A549 (cell line): ENCODE measurements around the gene SLC23A3. TPM values are rescaled to one million over a fixed set of nuclear protein-coding genes. Genes with fewer than 3 reads are reported as not detected.

Source experiments
- ATAC-seq, 2 experiments: fragments of 200-7000 bp in 1 of 2; fragments of >200 bp in 1 of 2; cut with Nextera tagmentation in 1 of 2; cut with Tn5 transposase in 1 of 2; 3 replicates each; pipeline versions ENCODE4 v1.8.0 to v1.9.1; 2018 to 2020; ENCODE audit warnings: mild to moderate bottlenecking in 1 of 2, moderate library complexity in 1 of 2
- CTCF ChIA-PET: fragments of 300-600 bp; sonication (Branson Sonifier 250); formaldehyde crosslinking; extraction: SDS; loops from one replicate; lab custom pipeline; 2021; ENCODE audit warnings: antibody characterized with exemption, inconsistent platforms; lab: Yijun Ruan, JAX
- POLR2A ChIA-PET: fragments of 350-600 bp; formaldehyde crosslinking; extraction: SDS; loops from one replicate; lab custom pipeline; 2021; ENCODE audit warnings: antibody characterized with exemption, inconsistent platforms; lab: Yijun Ruan, JAX
- DNase-seq, 2 experiments: peaks; one replicate each; pipeline versions ENCODE4 v3.0.0 to v3.0.0-alpha.2; 2011 to 2016; ENCODE audit warnings: low read depth in 1 of 2, low spot score in 1 of 2
- FAIRE-seq: peaks from 2 replicates; lab custom pipeline; 2011; peaks lifted over from hg19 to GRCh38; lab: Jason Lieb, UNC
- H3K27ac ChIP-seq, 2 experiments: fragments of >200 bp; sonication (Bioruptor Twin); formaldehyde crosslinking; 3 replicates each; pipeline ENCODE4 v1.5.1; 2016 to 2017
- H3K4me1 ChIP-seq: fragments of >200 bp; sonication (Bioruptor Twin); formaldehyde crosslinking; 3 replicates; pipeline ENCODE4 v1.6.1; 2016
- H3K4me2 ChIP-seq: fragments of >200 bp; sonication (Bioruptor Twin); formaldehyde crosslinking; 3 replicates; pipeline ENCODE4 v1.6.1; 2016
- H3K4me3 ChIP-seq: fragments of >200 bp; sonication (Bioruptor Twin); formaldehyde crosslinking; 3 replicates; pipeline ENCODE4 v1.5.1; 2016
- H3K9me3 ChIP-seq: fragments of >200 bp; sonication (Bioruptor Twin); formaldehyde crosslinking; 3 replicates; pipeline ENCODE4 v1.6.1; 2016
- CEBPB ChIP-seq, 2 experiments: fragments of >200 bp in 1 of 2; sonication (Bioruptor Twin) in 1 of 2; formaldehyde crosslinking in 1 of 2; IDR thresholded peaks; 2 replicates each; pipeline ENCODE4 v1.6.1; 2012 to 2016
- CHD2 ChIP-seq: fragments of 150-350 bp; IDR thresholded peaks from 2 replicates; pipeline ENCODE4 v1.6.1; 2014; ENCODE audit warnings: low read length; ENCODE audit not compliant: partially characterized antibody
- CHD4 ChIP-seq: fragments of 200-600 bp; sonication (generic); IDR thresholded peaks from 2 replicates; pipeline ENCODE4 v1.6.1; 2016; ENCODE audit warnings: antibody characterized with exemption, mild to moderate bottlenecking, borderline replicate concordance
- EHF ChIP-seq: fragments of 250-450 bp; sonication (Bioruptor Pico); IDR thresholded peaks from 2 replicates; pipeline ENCODE4 v1.5.0; 2020; ENCODE audit warnings: mild to moderate bottlenecking
- FOXS1 ChIP-seq: fragments of 250-450 bp; sonication (Bioruptor Pico); IDR thresholded peaks from 2 replicates; pipeline ENCODE4 v1.5.0; 2020; ENCODE audit warnings: mild to moderate bottlenecking, moderate library complexity
- GATA3 ChIP-seq: IDR thresholded peaks from 2 replicates; pipeline ENCODE4 v1.6.1; 2012; ENCODE audit warnings: borderline replicate concordance
- HOXB13 ChIP-seq: fragments of 250-450 bp; sonication (Bioruptor Pico); IDR thresholded peaks from 2 replicates; pipeline ENCODE4 v1.5.0; 2020; ENCODE audit warnings: low read depth, mild to moderate bottlenecking, moderate library complexity
- JUNB ChIP-seq: fragments of >200 bp; sonication (Bioruptor Twin); formaldehyde crosslinking; IDR thresholded peaks from 2 replicates; pipeline ENCODE4 v1.6.1; 2016
- KDM5A ChIP-seq: fragments of 200-600 bp; sonication (generic); IDR thresholded peaks from 2 replicates; pipeline ENCODE4 v1.6.1; 2016; ENCODE audit warnings: antibody characterized with exemption, mild to moderate bottlenecking
- MAFK ChIP-seq: fragments of 450-650 bp; IDR thresholded peaks from 2 replicates; pipeline ENCODE4 v1.6.1; 2014; ENCODE audit not compliant: partially characterized antibody
- NFE2L2 ChIP-seq: fragments of 150-350 bp; conservative IDR thresholded peaks from 2 replicates; pipeline ENCODE4 v1.6.1; 2014; ENCODE audit warnings: low read length
- NPAS2 ChIP-seq: fragments of 250-450 bp; sonication (Bioruptor Pico); IDR thresholded peaks from 2 replicates; pipeline ENCODE4 v1.8.0; 2022; ENCODE audit warnings: mild to moderate bottlenecking, moderate library complexity, borderline replicate concordance
- POLR2A ChIP-seq: IDR thresholded peaks from 2 replicates; pipeline ENCODE4 v1.6.1; 2012; ENCODE audit warnings: mild to moderate bottlenecking, low read length
- POLR2AphosphoS2 ChIP-seq: conservative IDR thresholded peaks from 2 replicates; pipeline ENCODE4 v1.6.1; 2012; ENCODE audit warnings: low read length, improper control_type of control experiment, inconsistent platforms
- RARB ChIP-seq: fragments of 250-450 bp; sonication (Bioruptor Pico); IDR thresholded peaks from 2 replicates; pipeline ENCODE4 v1.8.0; 2021; ENCODE audit warnings: mild to moderate bottlenecking, moderate library complexity
- RCOR1 ChIP-seq: fragments of 150-350 bp; IDR thresholded peaks from 2 replicates; pipeline ENCODE4 v1.6.1; 2014; ENCODE audit warnings: antibody characterized with exemption, low read length, low read depth
- SMC3 ChIP-seq: fragments of >200 bp; sonication (Bioruptor Twin); formaldehyde crosslinking; IDR thresholded peaks from 3 replicates; pipeline ENCODE4 v1.6.1; 2018; ENCODE audit warnings: inconsistent platforms
- ZNF302 ChIP-seq: fragments of 250-450 bp; sonication (Bioruptor Pico); IDR thresholded peaks from 2 replicates; pipeline ENCODE4 v1.9.0; 2021; ENCODE audit warnings: inconsistent platforms, mild to moderate bottlenecking, moderate library complexity
- WGBS: methylation state at CpG from one replicate; pipeline ENCODE4 v1.1.6; 2017; ENCODE audit errors: missing lambda C conversion rate; 5-methylcytosine and 5-hydroxymethylcytosine counted together
- polyA plus RNA-seq, 4 experiments: library from polyadenylated mRNA; depleted of rRNA in 3 of 4; stranded (reverse); fragments of >200 nt; fragmentation: RNase III in 1 of 4; extraction: RNeasy Plus Mini Kit Qiagen cat#74134 plus additional on column Dnase treatment in 1 of 4; gene quantifications; 2 replicates in 3 of 4; 3 replicates in 1 of 4; pipeline ENCODE4 v1.2.3, GENCODE V29; 2011 to 2017
- TF ChIP-seq, protein P1 (sequence below): fragments of 450-650 bp; IDR thresholded peaks from 2 replicates; pipeline ENCODE4 v1.6.1; 2014; ENCODE audit warnings: antibody characterized with exemption
- TF ChIP-seq, protein P2 (sequence below): fragments of 200-600 bp; sonication (generic); IDR thresholded peaks from 2 replicates; pipeline ENCODE4 v1.6.1; 2016; ENCODE audit warnings: antibody characterized with exemption, mild to moderate bottlenecking, moderate library complexity
- TF ChIP-seq, protein P3 (sequence below): fragments of >200 bp; sonication (Bioruptor Twin); formaldehyde crosslinking; IDR thresholded peaks from 3 replicates; pipeline ENCODE4 v1.5.1; 2016

The SLC23A3 gene
- polyA plus RNA-seq, 2 of the 4 experiments (the other 2 are of a cell fraction), result 0.39 to 0.90 TPM

DNA sequence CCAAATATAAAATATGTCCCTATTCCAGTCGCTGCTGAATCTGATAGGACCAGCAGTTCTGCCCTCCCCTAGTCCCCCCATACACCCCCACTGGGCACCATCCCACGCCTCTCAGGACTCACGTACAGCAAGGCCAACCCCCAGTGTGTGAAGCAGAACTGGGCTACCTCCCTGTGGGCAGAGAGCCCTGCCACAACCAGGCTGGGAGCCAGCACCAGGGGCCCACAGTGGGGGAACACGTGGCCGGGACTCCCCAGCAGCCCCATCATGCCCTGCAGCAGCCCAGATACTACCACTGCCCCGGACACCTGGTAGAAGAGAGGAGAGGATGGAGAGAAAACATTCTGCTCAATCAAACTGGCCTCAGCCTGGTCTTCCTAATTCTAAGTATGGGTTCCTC is 1.3 kb downstream of the SLC23A3 start:
- 69% methylated on average over 5 of the region's 6 CpGs for WGBS

DNA sequence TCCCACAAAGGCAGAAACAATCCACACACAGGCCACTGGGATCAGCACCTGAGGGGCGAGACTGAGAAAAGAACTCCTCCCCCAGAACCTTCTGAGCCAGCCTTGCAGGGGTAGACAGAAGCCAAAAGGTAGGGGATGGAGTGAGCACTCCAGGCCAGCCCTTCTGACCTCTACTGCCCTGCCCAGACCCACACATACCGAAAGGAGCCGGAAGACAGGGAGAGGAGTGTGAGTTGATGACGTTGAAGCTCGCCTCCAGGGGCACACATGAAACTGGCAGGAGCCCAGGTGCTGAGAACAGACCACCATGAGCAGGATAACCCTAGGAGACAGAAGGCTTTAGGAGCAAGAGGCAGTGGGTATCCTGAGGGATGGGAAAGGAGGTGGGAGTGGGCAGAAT is 1.8 kb downstream of the SLC23A3 start:
- 76% methylated on average over 5 of the region's 5 CpGs for WGBS
- no peak overlapping the region for H3K27ac ChIP-seq
- H3K4me1 ChIP-seq, result no peaks in the 10 kb centered on the region
- no peak overlapping the region for H3K4me2 ChIP-seq
- ChIA-PET POLR2A (no interaction called here), CTCF (interaction anchor here (1.3 to 10.6 kb wide), 2 partner anchors 109 to 129 kb away, joined by 5 to 177 read pairs; no protein-coding TSS in a partner anchor)
- H3K9me3 ChIP-seq, result no peaks in the 10 kb centered on the region
- no peak for TF ChIP-seq POLR2A
- TF ChIP-seq EHF (CRISPR knock-in tag), result no peak
- TF ChIP-seq GATA3, result no peak
- TF ChIP-seq, protein P1, sequence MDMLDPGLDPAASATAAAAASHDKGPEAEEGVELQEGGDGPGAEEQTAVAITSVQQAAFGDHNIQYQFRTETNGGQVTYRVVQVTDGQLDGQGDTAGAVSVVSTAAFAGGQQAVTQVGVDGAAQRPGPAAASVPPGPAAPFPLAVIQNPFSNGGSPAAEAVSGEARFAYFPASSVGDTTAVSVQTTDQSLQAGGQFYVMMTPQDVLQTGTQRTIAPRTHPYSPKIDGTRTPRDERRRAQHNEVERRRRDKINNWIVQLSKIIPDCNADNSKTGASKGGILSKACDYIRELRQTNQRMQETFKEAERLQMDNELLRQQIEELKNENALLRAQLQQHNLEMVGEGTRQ, result no peak
- TF ChIP-seq POLR2AphosphoS2, result no peak
- TF ChIP-seq CHD4, result no peak
- TF ChIP-seq, protein P2, sequence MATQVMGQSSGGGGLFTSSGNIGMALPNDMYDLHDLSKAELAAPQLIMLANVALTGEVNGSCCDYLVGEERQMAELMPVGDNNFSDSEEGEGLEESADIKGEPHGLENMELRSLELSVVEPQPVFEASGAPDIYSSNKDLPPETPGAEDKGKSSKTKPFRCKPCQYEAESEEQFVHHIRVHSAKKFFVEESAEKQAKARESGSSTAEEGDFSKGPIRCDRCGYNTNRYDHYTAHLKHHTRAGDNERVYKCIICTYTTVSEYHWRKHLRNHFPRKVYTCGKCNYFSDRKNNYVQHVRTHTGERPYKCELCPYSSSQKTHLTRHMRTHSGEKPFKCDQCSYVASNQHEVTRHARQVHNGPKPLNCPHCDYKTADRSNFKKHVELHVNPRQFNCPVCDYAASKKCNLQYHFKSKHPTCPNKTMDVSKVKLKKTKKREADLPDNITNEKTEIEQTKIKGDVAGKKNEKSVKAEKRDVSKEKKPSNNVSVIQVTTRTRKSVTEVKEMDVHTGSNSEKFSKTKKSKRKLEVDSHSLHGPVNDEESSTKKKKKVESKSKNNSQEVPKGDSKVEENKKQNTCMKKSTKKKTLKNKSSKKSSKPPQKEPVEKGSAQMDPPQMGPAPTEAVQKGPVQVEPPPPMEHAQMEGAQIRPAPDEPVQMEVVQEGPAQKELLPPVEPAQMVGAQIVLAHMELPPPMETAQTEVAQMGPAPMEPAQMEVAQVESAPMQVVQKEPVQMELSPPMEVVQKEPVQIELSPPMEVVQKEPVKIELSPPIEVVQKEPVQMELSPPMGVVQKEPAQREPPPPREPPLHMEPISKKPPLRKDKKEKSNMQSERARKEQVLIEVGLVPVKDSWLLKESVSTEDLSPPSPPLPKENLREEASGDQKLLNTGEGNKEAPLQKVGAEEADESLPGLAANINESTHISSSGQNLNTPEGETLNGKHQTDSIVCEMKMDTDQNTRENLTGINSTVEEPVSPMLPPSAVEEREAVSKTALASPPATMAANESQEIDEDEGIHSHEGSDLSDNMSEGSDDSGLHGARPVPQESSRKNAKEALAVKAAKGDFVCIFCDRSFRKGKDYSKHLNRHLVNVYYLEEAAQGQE, result no peak
- TF ChIP-seq HOXB13 (CRISPR knock-in tag), result no peak
- TF ChIP-seq ZNF302 (CRISPR knock-in tag), result no peak
- TF ChIP-seq RARB (CRISPR knock-in tag), result no peak
- TF ChIP-seq CEBPB (IDR thresholded peaks at IDR 0.05), result no peak
- TF ChIP-seq CHD2, result no peak
- no peak for TF ChIP-seq MAFK
- TF ChIP-seq, all 56 proteins: peak for 0
- no peak for FAIRE-seq
- no peak for ATAC-seq
- DNase-seq, result no peak
- H3K4me3 ChIP-seq, result no peak overlapping the region

More for the DNA sequence above, 1.3 kb downstream of the SLC23A3 start:
- no peak for DNase-seq
- ChIA-PET POLR2A (no interaction called here), CTCF (interaction anchor here (10.6 kb wide), 1 partner anchor 128 kb away, joined by 177 read pairs; no protein-coding TSS in a partner anchor)
- Histone ChIP-seq H3K27ac (no peak overlapping the region), H3K9me3 (no peaks in the 10 kb centered on the region), H3K4me1 (no peaks in the 10 kb centered on the region), H3K4me3 (no peak overlapping the region), H3K4me2 (no peak overlapping the region)
- no peak for ATAC-seq
- FAIRE-seq, result no peak
- TF ChIP-seq FOXS1 (CRISPR knock-in tag) (no peak), SMC3 (no peak), NPAS2 (CRISPR knock-in tag) (no peak), POLR2A (no peak), RCOR1 (no peak), KDM5A (no peak), JUNB (no peak), NFE2L2 (no peak), POLR2AphosphoS2 (no peak)
- TF ChIP-seq, protein P2, result no peak
- TF ChIP-seq, protein P3, sequence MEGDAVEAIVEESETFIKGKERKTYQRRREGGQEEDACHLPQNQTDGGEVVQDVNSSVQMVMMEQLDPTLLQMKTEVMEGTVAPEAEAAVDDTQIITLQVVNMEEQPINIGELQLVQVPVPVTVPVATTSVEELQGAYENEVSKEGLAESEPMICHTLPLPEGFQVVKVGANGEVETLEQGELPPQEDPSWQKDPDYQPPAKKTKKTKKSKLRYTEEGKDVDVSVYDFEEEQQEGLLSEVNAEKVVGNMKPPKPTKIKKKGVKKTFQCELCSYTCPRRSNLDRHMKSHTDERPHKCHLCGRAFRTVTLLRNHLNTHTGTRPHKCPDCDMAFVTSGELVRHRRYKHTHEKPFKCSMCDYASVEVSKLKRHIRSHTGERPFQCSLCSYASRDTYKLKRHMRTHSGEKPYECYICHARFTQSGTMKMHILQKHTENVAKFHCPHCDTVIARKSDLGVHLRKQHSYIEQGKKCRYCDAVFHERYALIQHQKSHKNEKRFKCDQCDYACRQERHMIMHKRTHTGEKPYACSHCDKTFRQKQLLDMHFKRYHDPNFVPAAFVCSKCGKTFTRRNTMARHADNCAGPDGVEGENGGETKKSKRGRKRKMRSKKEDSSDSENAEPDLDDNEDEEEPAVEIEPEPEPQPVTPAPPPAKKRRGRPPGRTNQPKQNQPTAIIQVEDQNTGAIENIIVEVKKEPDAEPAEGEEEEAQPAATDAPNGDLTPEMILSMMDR, result no peak
